HFF-Myc (cell line): ENCODE results near the gene TSPAN9.

Experiments used
- DNase-seq: peaks from one replicate; pipeline ENCODE4 v3.0.0-alpha.2; 2011; ENCODE audit warnings: low read depth; ENCODE audit errors: extremely low read depth
- H3K4me3 ChIP-seq: replicated peaks from 2 replicates; pipeline ENCODE4 v1.5.1; 2011; ENCODE audit warnings: low read depth, mild to moderate bottlenecking, control low read depth, low read length
- CTCF ChIP-seq: IDR thresholded peaks from 2 replicates; pipeline ENCODE4 v1.5.1; 2012; ENCODE audit warnings: mild to moderate bottlenecking, low read depth, low read length, control low read depth; ENCODE audit errors: missing control alignments

Gene TSPAN9

DNA sequence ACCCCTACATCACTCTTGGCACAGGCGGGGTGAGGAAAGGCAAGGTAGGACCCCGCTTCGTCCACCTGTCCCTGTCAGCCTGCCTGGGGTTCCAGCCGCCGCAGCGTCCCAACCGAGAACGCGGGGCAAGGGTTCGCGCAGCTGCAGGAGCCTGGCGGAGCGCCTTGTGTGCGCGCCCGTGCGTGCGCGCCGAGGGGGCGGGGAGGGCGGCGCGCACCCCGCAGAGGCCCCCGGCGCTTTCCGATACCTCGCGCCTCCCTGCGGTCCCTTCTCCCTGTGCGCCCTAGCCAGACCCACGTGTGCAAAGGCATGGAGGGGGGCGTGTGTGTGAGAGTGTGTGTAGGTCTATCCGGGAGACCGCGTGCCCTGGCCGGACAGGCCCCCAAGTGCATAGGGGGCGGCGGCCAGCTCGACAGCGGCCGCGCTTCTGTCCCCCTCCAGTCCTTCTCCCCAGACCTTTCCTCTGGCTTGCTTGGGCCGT lies 122.4 kb downstream of the TSPAN9 start:
- TF ChIP-seq CTCF = no peak
- peak overlapping the region; percentile 53 for H3K4me3 ChIP-seq
- no peak for DNase-seq

GRCh38 chr12:3200032-3200617 lies 122.9 kb downstream of the TSPAN9 start:
- TF ChIP-seq CTCF = no peak
- no peak for DNase-seq
- peak overlapping the region; percentile 53 for H3K4me3 ChIP-seq

- no peak for DNase-seq
- H3K4me3 ChIP-seq = peak overlapping the region; percentile 53
- TF ChIP-seq CTCF = no peak
These were observed 123.6 kb downstream of the TSPAN9 start for GRCh38 chr12:3200814-3201233.

DNA sequence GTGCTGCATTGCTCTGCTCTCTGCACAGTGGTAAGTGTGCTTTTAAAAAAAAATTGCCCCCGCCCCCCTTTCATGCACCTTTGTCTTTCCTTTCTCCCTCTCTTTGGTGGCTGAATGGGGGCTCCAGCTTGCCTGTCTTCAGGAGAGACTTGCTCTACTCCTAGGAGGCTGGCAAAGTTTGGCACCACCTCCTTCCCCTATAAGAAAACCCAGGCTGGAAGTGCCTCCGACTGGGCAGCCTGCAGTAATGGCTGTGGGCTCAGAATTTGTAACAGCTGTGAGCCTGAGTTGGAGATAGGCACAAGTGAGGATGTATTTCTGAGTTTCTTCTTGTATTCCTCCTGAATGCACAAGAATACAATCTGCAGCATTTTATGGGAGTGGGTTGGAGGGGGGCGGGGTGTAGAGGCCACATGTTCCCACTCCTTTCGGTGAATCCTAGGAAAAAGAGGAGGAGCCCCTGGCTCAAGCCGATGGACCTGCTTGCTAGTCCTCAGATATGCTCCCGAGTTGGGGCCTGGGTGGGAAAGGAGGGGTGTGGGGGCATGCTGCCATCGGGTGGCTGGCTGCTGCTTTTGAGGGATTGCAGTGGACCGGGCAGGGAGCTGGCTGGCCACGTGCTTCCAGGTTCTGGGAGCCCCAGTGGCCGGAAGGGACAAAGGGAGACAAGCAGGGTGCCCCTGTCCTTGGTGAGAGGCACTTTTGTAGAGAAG lies 124.3 kb downstream of the TSPAN9 start:
- no peak for DNase-seq
- TF ChIP-seq CTCF = no peak
- H3K4me3 ChIP-seq = peak overlapping the region; percentile 53

DNA sequence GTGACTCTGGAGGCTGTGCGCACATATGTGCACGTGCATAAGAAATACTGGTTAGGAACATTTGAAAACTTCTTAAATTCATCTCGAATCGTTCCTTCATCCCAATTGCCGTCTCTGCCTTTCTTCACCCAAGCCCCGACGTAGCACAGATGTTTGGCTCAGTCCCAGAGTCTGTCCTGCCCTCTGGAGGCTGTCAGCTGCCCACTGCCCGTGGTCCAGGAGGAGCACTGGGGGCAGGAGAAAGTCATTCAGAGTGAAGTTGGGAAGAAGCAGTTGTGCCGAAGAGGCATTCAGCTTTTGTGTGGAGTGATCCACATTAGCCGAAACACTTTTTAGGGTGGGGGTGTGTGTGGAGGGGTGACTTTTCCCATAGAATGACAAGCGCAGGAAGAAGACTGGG lies 124.9 kb downstream of the TSPAN9 start:
- no peak for DNase-seq
- no peak for TF ChIP-seq CTCF
- H3K4me3 ChIP-seq = no peak overlapping the region

DNA sequence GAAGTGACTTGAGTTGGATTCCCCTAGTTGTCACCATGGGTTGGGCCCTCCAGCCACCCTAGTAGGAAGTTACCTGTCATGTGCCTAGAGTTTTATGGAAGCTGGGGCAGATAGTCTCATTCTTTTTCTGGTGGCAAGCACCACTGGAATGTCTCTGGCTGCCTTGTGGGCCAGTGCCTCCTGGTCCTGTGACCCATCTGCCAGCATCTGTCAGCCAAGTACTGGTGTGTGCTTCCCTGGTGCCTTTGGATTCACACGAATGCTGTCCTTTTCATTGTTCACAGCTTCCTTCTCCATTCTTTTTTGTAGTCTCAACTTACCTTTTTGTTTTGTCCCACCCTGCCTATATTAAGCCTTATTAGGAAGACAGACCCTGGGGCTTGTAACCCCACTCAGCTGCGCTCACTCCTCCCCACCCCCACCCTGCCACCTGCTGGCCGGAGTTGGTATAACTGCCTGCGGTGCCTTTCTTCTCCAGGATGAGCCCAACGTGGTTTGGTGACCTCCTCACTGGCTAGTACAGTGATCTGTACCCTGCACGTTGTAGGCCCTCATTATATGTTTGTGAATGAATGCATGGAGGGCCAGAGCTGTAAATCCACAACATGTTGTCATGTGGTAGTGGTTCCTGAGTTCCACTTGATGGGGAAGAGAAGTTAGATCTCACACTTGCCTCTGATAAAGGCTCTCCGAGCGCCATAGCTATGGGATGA lies 125.7 kb downstream of the TSPAN9 start:
- no peak overlapping the region for H3K4me3 ChIP-seq
- peak; percentile 98 for TF ChIP-seq CTCF
- DNase-seq = no peak
